CD8-positive, alpha-beta memory T cell (primary cell): ENCODE measurements around the gene JADE2. TPM values are rescaled to one million over a fixed set of nuclear protein-coding genes. Genes with fewer than 3 reads are reported as not detected.
"Not testable (repeated sequence)": the region's sequence is repeated elsewhere in the genome, so short reads cannot be mapped to it uniquely, and the experiment has no call there.

Experiments used
- CTCF ChIA-PET: fragments of 350-600 bp; sonication (Branson Sonifier 250); formaldehyde crosslinking; loops from one replicate; lab custom pipeline; 2021; ENCODE audit warnings: antibody characterized with exemption; lab: Charles Lee
- POLR2A ChIA-PET: fragments of 350-600 bp; sonication (Branson Sonifier 250); formaldehyde crosslinking; loops from one replicate; lab custom pipeline; 2021; ENCODE audit warnings: antibody characterized with exemption; lab: Charles Lee
- DNase-seq, 5 donors: peaks; one replicate each; pipeline versions ENCODE4 v3.0.0 to v3.0.0-alpha.2; 2020 to 2022; ENCODE audit warnings: mixed read lengths in 1 of 5
- H3K27ac ChIP-seq: one replicate; pipeline ENCODE4 v1.7.0; 2013; ENCODE audit warnings: low read depth, mild to moderate bottlenecking, low read length, moderate library complexity
- H3K27me3 ChIP-seq: 2 replicates; pipeline ENCODE4 v1.7.0; 2013; ENCODE audit warnings: low read length, mild to moderate bottlenecking; ENCODE audit not compliant: insufficient read depth, poor library complexity, severe bottlenecking
- H3K36me3 ChIP-seq: 2 replicates; pipeline ENCODE4 v1.7.0; 2013; ENCODE audit warnings: mild to moderate bottlenecking, low read length, moderate library complexity; ENCODE audit not compliant: insufficient read depth
- H3K4me1 ChIP-seq: 2 replicates; pipeline ENCODE4 v1.7.0; 2013; ENCODE audit warnings: mild to moderate bottlenecking, low read length, moderate library complexity; ENCODE audit not compliant: insufficient read depth
- H3K4me3 ChIP-seq: 2 replicates; pipeline ENCODE4 v1.7.0; 2013; ENCODE audit warnings: mild to moderate bottlenecking, low read length
- H3K9me3 ChIP-seq: 2 replicates; pipeline ENCODE4 v1.7.0; 2013; ENCODE audit warnings: mild to moderate bottlenecking, low read length
- H3K27ac Mint-ChIP-seq, 8 donors: one replicate each; pipeline ENCODE4 v1.8.0; 2020 to 2021; ENCODE audit warnings: mixed read lengths in 8 of 8, mild to moderate bottlenecking in 6 of 8, inconsistent platforms in 3 of 8, moderate library complexity in 3 of 8
- H3K27me3 Mint-ChIP-seq, 2 donors: one replicate each; pipeline ENCODE4 v1.8.0; 2020 to 2021; ENCODE audit warnings: mixed read lengths in 2 of 2, mild to moderate bottlenecking in 1 of 2, moderate library complexity in 1 of 2
- H3K36me3 Mint-ChIP-seq, 3 donors: one replicate each; pipeline ENCODE4 v1.8.0; 2020 to 2021; ENCODE audit warnings: mixed read lengths in 3 of 3, inconsistent platforms in 1 of 3, mild to moderate bottlenecking in 1 of 3
- H3K4me1 Mint-ChIP-seq, 3 donors: one replicate each; pipeline ENCODE4 v1.8.0; 2020 to 2021; ENCODE audit warnings: mixed read lengths in 3 of 3, inconsistent platforms in 1 of 3, mild to moderate bottlenecking in 1 of 3
- H3K4me3 Mint-ChIP-seq, 7 donors: one replicate each; pipeline ENCODE4 v1.8.0; 2020 to 2021; ENCODE audit warnings: mixed read lengths in 7 of 7, mild to moderate bottlenecking in 6 of 7, moderate library complexity in 4 of 7, inconsistent platforms in 2 of 7
- H3K9me3 Mint-ChIP-seq, 5 donors: one replicate each; pipeline ENCODE4 v1.8.0; 2020 to 2022; ENCODE audit warnings: mixed read lengths in 5 of 5, mild to moderate bottlenecking in 3 of 5, moderate library complexity in 2 of 5, inconsistent platforms in 1 of 5
- polyA plus RNA-seq: library from polyadenylated mRNA; unstranded; fragments of 300-500 nt; fragmentation: Illumina TruSeq; gene quantifications from one replicate; pipeline ENCODE4 v1.2.3, GENCODE V29; 2021
- total RNA-seq, 2 experiments: library from RNA; stranded (reverse); gene quantifications; one replicate each; pipeline ENCODE4 v1.2.3, GENCODE V29; 2021

JADE2 gene
- total and polyA plus RNA-seq, 3 experiments from 2014 or later, result 47.1 to 107 (median 105) TPM

DNA sequence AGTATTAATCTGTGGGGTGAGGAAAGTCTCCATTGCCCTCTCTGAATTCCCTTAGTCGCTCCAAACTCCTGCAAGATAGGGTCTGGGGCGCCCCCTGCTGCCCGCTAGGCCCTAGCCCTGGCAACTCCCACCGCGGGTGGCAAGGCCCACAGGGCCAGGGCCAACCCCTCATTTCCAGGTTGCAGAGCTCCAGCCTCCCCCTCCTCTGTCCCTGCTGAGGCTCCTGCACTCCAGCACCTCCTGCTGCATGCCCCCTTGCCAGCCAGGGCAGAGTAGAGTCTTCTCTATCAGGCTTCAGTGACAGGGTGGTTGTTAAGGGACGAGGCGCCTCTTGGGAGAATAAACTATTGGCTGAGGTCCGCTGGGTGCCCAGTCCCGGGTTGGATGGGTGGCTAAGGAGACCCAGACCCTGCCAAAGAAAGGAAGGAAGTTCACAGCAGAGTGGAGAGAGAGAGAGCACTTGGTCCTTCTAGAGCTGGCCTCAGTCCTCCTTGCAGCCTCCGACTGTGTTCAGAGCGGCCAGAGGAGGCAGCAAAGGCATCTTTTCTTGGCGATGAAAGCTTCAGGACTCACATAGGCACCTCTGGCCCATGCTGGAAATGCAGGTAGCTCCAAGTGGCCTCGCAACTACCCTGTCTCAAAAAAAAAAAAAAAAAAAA lies 61.5 kb downstream of the JADE2 start:
- Histone ChIP-seq H3K4me3 (no peak overlapping the region), H3K9me3 (no peaks in the 10 kb centered on the region), H3K27ac (no peak overlapping the region), H3K4me1 (peaks cover 5% of the 10 kb centered on the region), H3K27me3 (no peaks in the 10 kb centered on the region), H3K36me3 (no peaks in the 10 kb centered on the region)
- no peaks in the 10 kb centered on the region for H3K27me3 Mint-ChIP-seq
- H3K9me3 Mint-ChIP-seq, result no peaks in the 10 kb centered on the region
- peak; percentile 68 to 85 (median 73) for DNase-seq
- POLR2A ChIA-PET, result interaction anchor here (0.6 to 1.0 kb wide), 2 partner anchors 172 to 176 kb away, joined by 3 to 5 read pairs; partner anchors contain the start of gene CDKN2AIPNL
- peaks cover 0 to 9% (median 0%) of the 10 kb centered on the region in 3 donors for H3K36me3 Mint-ChIP-seq
- peak overlapping the region in 2 of 7 donors; percentile 37 to 51 for H3K4me3 Mint-ChIP-seq
- peaks cover 7 to 12% (median 9%) of the 10 kb centered on the region in 3 donors for H3K4me1 Mint-ChIP-seq
- CTCF ChIA-PET, result interaction anchor here (0.7 to 2.0 kb wide), 41 partner anchors 9 to 393 kb away, joined by 3 to 22 read pairs (median 4); partner anchors contain the start of genes CDKN2AIPNL, PCBD2, PPP2CA and UBE2B
- peak overlapping the region in 3 of 8 donors; percentile 32 to 63 (median 40) for H3K27ac Mint-ChIP-seq

DNA sequence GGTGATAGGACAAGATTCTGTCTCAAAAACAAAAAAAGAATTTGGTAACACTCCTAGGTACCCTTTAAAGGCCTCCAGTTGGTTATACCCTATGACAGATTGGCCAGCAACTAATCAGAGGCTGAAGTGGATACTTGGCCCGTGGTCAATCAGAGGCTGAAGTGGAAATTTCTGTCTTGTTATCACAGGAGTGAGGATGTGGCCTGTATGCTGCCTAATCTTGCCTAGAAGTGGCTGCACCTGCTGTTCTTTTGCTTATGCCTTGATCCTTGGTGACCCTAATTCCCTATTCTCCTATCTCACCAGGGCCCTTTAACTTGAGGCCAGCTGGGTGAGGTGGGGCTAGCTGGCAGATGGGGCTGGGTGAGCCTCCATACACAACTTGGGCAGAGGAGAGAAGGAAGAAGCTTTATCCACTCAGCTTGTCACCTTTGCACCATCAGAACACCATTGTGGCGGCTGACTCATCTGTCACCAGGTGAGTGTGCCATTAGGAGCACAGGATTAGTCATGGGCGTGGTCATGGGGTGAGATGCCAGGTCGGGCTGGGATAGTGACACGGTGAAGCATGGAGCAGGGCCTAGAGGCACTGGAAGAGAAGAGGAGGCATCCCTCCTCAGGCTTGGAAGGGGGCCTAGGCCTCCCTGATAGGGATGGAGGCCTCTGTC lies 65.7 kb downstream of the JADE2 start:
- no peaks in the 10 kb centered on the region for H3K36me3 ChIP-seq
- Mint-ChIP-seq H3K27ac (peak overlapping the region in 1 of 8 donors; percentile 32), H3K4me1 (peaks cover 7 to 8% (median 7%) of the 10 kb centered on the region in 3 donors), H3K9me3 (peaks cover 0 to 1% (median 0%) of the 10 kb centered on the region in 5 donors), H3K4me3 (no peak overlapping the region), H3K36me3 (no peaks in the 10 kb centered on the region), H3K27me3 (no peaks in the 10 kb centered on the region)
- no peaks in the 10 kb centered on the region for H3K27me3 ChIP-seq
- ChIA-PET CTCF (interaction anchor here (1.1 to 1.9 kb wide), 2 partner anchors 13 to 289 kb away, joined by 3 to 5 read pairs; no protein-coding TSS in a partner anchor), POLR2A (no interaction called here)
- no peak for DNase-seq
- no peak overlapping the region for H3K4me3 ChIP-seq
- no peaks in the 10 kb centered on the region for H3K9me3 ChIP-seq
- peaks cover 5% of the 10 kb centered on the region for H3K4me1 ChIP-seq
- no peak overlapping the region for H3K27ac ChIP-seq

DNA sequence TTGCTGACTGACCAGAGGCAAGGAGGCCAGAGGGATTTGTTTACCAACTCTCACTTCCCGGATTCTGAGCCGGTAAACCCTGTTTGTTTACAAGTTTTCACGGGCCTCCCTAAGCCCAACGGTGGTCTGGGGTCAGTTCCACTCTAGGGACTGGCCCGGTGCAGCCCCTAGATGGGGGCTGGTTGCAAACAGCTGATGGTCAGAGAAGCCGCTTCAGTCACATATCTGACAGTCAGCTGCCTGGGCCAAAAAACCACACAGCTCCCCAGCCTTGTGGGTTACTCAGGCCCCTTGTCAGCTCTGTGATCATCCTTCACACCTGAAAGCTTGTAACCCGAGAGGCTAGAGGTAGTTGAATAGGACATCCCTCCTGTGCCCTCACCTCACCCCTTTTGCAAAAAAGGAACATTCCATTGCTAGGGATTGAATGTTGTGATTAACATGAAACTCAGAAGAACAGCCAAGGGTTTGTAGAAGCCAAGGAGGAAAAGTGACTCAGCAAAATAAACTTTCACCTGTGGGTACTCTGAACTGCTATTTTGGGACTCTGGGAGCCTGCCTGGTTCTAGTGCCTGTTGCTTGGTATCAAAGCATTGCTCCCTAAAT lies 66.8 kb downstream of the JADE2 start:
- no peaks in the 10 kb centered on the region for H3K27me3 Mint-ChIP-seq
- CTCF ChIA-PET, result interaction anchor here (1.9 kb wide), 1 partner anchor 14 kb away, joined by 5 read pairs; no protein-coding TSS in a partner anchor
- no peaks in the 10 kb centered on the region for H3K36me3 ChIP-seq
- H3K27ac ChIP-seq, result no peak overlapping the region
- H3K4me3 Mint-ChIP-seq, result no peak overlapping the region
- peaks cover 0 to 1% (median 0%) of the 10 kb centered on the region in 5 donors for H3K9me3 Mint-ChIP-seq
- H3K36me3 Mint-ChIP-seq, result no peaks in the 10 kb centered on the region
- POLR2A ChIA-PET, result no interaction called here
- no peaks in the 10 kb centered on the region for H3K9me3 ChIP-seq
- no peaks in the 10 kb centered on the region for H3K4me1 ChIP-seq
- no peaks in the 10 kb centered on the region for H3K27me3 ChIP-seq
- no peak overlapping the region for H3K4me3 ChIP-seq
- DNase-seq, result no peak
- H3K4me1 Mint-ChIP-seq, result peaks cover 0 to under 1% (median 0%) of the 10 kb centered on the region in 3 donors
- no peak overlapping the region for H3K27ac Mint-ChIP-seq

DNA sequence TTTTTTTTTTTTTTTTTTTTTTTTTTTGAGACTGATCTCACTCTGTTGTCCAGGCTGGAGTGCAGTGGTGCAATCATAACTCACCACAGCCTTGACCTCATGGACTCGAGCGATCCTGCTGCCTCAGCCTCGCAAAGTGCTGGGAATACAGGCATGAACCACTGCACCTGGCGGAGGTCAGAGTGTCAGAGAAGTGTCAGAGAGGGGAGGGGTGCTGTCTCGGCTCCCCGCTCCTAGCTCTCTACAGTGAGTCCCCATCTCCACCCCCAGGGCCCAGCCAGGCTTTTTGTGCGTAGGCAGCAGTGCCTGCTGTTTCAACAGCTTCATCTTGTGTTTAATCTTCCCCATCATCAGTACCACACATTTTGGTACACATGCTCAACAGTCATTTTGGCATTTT lies 68.9 kb downstream of the JADE2 start:
- no peaks in the 10 kb centered on the region for H3K9me3 ChIP-seq
- Mint-ChIP-seq H3K27me3 (no peaks in the 10 kb centered on the region), H3K27ac (no peak overlapping the region), H3K4me3 (no peak overlapping the region), H3K36me3 (no peaks in the 10 kb centered on the region), H3K9me3 (peaks cover 0 to 1% (median 0%) of the 10 kb centered on the region in 5 donors), H3K4me1 (no peaks in the 10 kb centered on the region)
- H3K4me3 ChIP-seq, result no peak overlapping the region
- no peaks in the 10 kb centered on the region for H3K36me3 ChIP-seq
- ChIA-PET CTCF (no interaction called here), POLR2A (no interaction called here)
- no peak for DNase-seq
- H3K27ac ChIP-seq, result no peak overlapping the region
- H3K4me1 ChIP-seq, result no peaks in the 10 kb centered on the region
- no peaks in the 10 kb centered on the region for H3K27me3 ChIP-seq

DNA sequence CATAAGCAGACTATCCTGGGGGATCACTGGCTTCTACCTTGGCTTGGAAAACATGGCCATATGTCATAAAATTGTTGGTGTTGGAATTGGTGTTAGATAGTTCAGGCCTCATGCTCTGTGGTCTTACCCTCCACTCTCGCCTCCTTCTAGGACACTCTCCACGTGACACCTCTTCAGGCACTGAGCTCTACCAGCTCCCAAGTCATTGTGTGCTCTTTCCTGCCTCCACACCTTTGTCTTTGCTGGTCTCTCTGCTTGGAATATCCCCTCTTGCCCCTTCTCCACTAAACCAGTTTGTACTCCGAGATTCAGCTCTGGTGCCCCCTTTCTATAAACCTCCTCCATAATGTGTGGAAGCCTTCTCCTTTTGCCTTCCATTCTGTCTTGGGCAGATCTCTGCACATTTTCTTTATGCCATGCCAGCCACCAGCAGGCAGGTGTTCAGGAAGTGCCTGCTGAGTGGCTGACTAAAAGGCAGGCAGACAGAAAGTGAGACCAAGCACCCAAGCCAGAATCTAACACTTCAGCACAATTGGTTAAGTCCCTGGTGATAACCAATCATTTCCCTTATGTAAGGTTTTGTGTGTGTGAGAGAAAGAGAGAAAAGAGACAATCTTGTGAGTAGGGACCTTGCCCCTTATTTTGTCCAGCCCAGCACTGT lies 69.5 kb downstream of the JADE2 start:
- Histone ChIP-seq H3K9me3 (no peaks in the 10 kb centered on the region), H3K27ac (no peak overlapping the region), H3K4me1 (no peaks in the 10 kb centered on the region), H3K36me3 (no peaks in the 10 kb centered on the region), H3K27me3 (no peaks in the 10 kb centered on the region), H3K4me3 (no peak overlapping the region)
- Mint-ChIP-seq H3K4me1 (no peaks in the 10 kb centered on the region), H3K27me3 (no peaks in the 10 kb centered on the region), H3K27ac (peak overlapping the region in 1 of 8 donors; percentile 8), H3K36me3 (no peaks in the 10 kb centered on the region), H3K9me3 (peaks cover 0 to 1% (median 0%) of the 10 kb centered on the region in 5 donors), H3K4me3 (no peak overlapping the region)
- ChIA-PET POLR2A (no interaction called here), CTCF (no interaction called here)
- DNase-seq, result no peak

DNA sequence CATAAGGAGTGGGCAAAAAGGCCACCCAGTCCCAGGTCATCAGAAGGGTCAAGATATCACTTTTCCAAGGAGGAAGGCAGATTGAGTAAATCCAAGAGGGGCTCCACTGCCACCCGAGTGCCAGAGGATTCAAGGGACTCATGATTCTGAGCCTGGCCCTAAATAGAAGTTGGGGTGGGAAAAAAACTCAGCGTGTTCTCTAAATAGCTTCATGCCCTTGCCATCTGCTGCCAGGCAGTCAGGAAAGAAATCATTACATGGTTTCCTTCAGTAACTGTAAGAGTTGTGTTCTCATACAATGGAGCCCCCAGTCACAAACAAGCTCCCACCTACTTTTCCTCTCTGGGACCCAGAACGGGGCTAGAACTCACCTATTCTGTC lies 70.0 kb downstream of the JADE2 start:
- POLR2A ChIA-PET, result no interaction called here
- H3K36me3 Mint-ChIP-seq, result no peaks in the 10 kb centered on the region
- Histone ChIP-seq H3K9me3 (no peaks in the 10 kb centered on the region), H3K27ac (no peak overlapping the region), H3K4me1 (no peaks in the 10 kb centered on the region), H3K4me3 (no peak overlapping the region), H3K36me3 (no peaks in the 10 kb centered on the region), H3K27me3 (no peaks in the 10 kb centered on the region)
- peak overlapping the region in 1 of 8 donors; percentile 8 for H3K27ac Mint-ChIP-seq
- no peak for DNase-seq
- H3K9me3 Mint-ChIP-seq, result peaks cover 0 to 1% (median 0%) of the 10 kb centered on the region in 5 donors
- H3K27me3 Mint-ChIP-seq, result no peaks in the 10 kb centered on the region
- CTCF ChIA-PET, result interaction anchor here (1.7 kb wide), 1 partner anchor 8 kb away, joined by 6 read pairs; no protein-coding TSS in a partner anchor
- H3K4me1 Mint-ChIP-seq, result no peaks in the 10 kb centered on the region
- no peak overlapping the region for H3K4me3 Mint-ChIP-seq

DNA sequence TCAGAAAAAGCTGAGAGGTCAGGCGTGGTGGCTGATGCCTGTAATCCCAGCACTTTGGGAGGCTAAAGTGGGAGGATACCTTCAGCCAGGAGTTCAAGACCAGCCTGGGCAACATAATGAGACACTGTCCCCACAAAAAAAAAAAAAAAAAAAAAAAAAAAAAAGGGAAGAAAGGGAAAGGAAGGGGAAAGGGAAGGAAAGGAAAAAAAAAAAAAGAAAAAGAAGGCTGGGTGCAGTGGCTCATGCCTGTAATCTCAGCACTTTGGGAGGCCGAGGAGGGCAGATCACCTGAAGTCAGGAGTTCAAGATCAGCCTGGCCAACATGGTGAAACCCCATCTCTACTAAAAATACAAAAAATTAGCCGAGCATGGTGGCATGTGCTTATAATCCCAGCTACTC lies 74.3 kb downstream of the JADE2 start:
- peak overlapping the region in 1 of 8 donors; percentile 32 for H3K27ac Mint-ChIP-seq
- H3K4me1 ChIP-seq, POLR2A ChIA-PET, H3K9me3 ChIP-seq, H3K27ac ChIP-seq, H3K36me3 ChIP-seq, H3K4me3 Mint-ChIP-seq, H3K4me3 ChIP-seq, DNase-seq, H3K9me3 Mint-ChIP-seq, H3K27me3 ChIP-seq, H3K27me3 Mint-ChIP-seq, H3K4me1 Mint-ChIP-seq: not testable (repeated sequence)
- peaks cover 0 to 23% (median 5%) of the 10 kb centered on the region in 3 donors for H3K36me3 Mint-ChIP-seq
- CTCF ChIA-PET, result interaction anchor here (0.6 to 2.4 kb wide), 2 partner anchors 13 to 41 kb away, joined by 3 to 8 read pairs; no protein-coding TSS in a partner anchor
